K562 (cell line): Measurements from ENCODE around the gene TRAF7. TPM values are rescaled to one million over a fixed set of nuclear protein-coding genes. Genes with fewer than 3 reads are reported as not detected.

Source experiments
- ATF7 ChIP-seq: fragments of 450-650 bp; IDR thresholded peaks from 2 replicates; pipeline ENCODE4 v1.7.1; 2014; ENCODE audit warnings: mild to moderate bottlenecking, moderate library complexity
- NCOR1 ChIP-seq: fragments of 450-650 bp; IDR thresholded peaks from 2 replicates; pipeline ENCODE4 v1.6.1; 2016; ENCODE audit warnings: mild to moderate bottlenecking, moderate library complexity
- POLR2AphosphoS5 ChIP-seq: IDR thresholded peaks from 2 replicates; pipeline ENCODE4 v1.6.1; 2011; ENCODE audit warnings: mild to moderate bottlenecking, low read depth, low read length, moderate library complexity; ENCODE audit not compliant: control insufficient read depth, insufficient read depth
- RBM22 ChIP-seq: fragments of 200-400 bp; formaldehyde crosslinking; IDR thresholded peaks from 2 replicates; pipeline ENCODE4 v1.6.1; 2018; ENCODE audit warnings: low read length, low read depth; ENCODE audit not compliant: poor library complexity, severe bottlenecking
- TBP ChIP-seq: optimal IDR thresholded peaks from 2 replicates; pipeline ENCODE3; 2011; ENCODE audit warnings: low read depth, low read length, improper control_type of control experiment
- ZNF124 ChIP-seq: sonication (generic); formaldehyde crosslinking; IDR thresholded peaks from 2 replicates; pipeline ENCODE4 v1.8.1; 2022; ENCODE audit warnings: missing genetic modification reagents
- ZNF175 ChIP-seq: fragments of 200-800 bp; sonication (Bioruptor generic); IDR thresholded peaks from 2 replicates; pipeline ENCODE4 v1.6.1; 2016; ENCODE audit warnings: low read depth, mild to moderate bottlenecking, missing genetic modification characterization, missing compliant biosample characterization
- ZNF384 ChIP-seq: IDR thresholded peaks from 2 replicates; pipeline ENCODE4 v1.6.1; 2012; ENCODE audit warnings: low read depth, low read length, improper control_type of control experiment
- ZNF589 ChIP-seq: fragments of 200-800 bp; sonication (Bioruptor generic); IDR thresholded peaks from 2 replicates; pipeline ENCODE4 v1.6.1; 2016; ENCODE audit warnings: low read depth, missing genetic modification characterization, missing compliant biosample characterization
- ZNF780A ChIP-seq: fragments of 250-450 bp; sonication (Bioruptor Pico); IDR thresholded peaks from 2 replicates; pipeline ENCODE4 v1.5.0; 2021; ENCODE audit warnings: mild to moderate bottlenecking
- ZNF785 ChIP-seq: fragments of 250-450 bp; sonication (Bioruptor Pico); IDR thresholded peaks from 2 replicates; pipeline ENCODE4 v1.4.0; 2020; ENCODE audit warnings: mild to moderate bottlenecking
- polyA plus RNA-seq, 8 experiments: library from polyadenylated mRNA; depleted of rRNA in 4 of 8; stranded (reverse) in 5 of 8; unstranded in 3 of 8; fragments of >200 nt; fragmentation: Nextera tagmentation in 2 of 8; fragmentation: Illumina TruSeq in 1 of 8; extraction: Ambion mirVana in 2 of 8; extraction: Trizol in 1 of 8; gene quantifications; 2 replicates each; pipeline versions ENCODE4 v1.2.1 to v1.2.3, GENCODE V29; 2011 to 2014; ENCODE audit warnings: inconsistent platforms in 1 of 8, missing spikeins in 1 of 8
- total RNA-seq, 7 experiments: library from RNA; depleted of rRNA in 6 of 7; stranded (reverse); fragments of >200 nt in 6 of 7; fragmentation: Illumina TruSeq in 2 of 7; extraction: Trizol in 2 of 7; gene quantifications; 2 replicates each; pipeline versions ENCODE4 v1.2.1 to v1.2.3, GENCODE V29; 2011 to 2021; ENCODE audit warnings: low replicate concordance in 1 of 7
- TF ChIP-seq, protein P1 (sequence below): fragments of 450-650 bp; IDR thresholded peaks from 2 replicates; pipeline ENCODE4 v1.6.1; 2016; ENCODE audit warnings: antibody characterized with exemption
- TF ChIP-seq, protein P2 (sequence below), 2 experiments: fragments of 450-650 bp in 1 of 2; sonication (generic) in 1 of 2; formaldehyde crosslinking in 1 of 2; IDR thresholded peaks in 1 of 2; conservative IDR thresholded peaks in 1 of 2; 2 replicates each; pipeline versions ENCODE4 v1.6.1 to v1.8.1; 2016 to 2023; ENCODE audit warnings: mild to moderate bottlenecking in 2 of 2, moderate library complexity in 2 of 2, inconsistent platforms in 1 of 2, missing genetic modification reagents in 1 of 2
- TF ChIP-seq, protein P3 (sequence below), 3 experiments: fragments of 200-800 bp in 1 of 3; fragments of 250-450 bp in 1 of 3; fragments of 450-650 bp in 1 of 3; sonication (Bioruptor Pico) in 1 of 3; sonication (Bioruptor generic) in 1 of 3; formaldehyde crosslinking in 1 of 3; IDR thresholded peaks; 2 replicates each; pipeline versions ENCODE4 v1.6.1 to v1.8.0; 2016 to 2022; ENCODE audit warnings: mild to moderate bottlenecking in 2 of 3, missing genetic modification characterization in 2 of 3, missing compliant biosample characterization in 1 of 3, moderate library complexity in 1 of 3
- TF ChIP-seq, protein P4 (sequence below): sonication (generic); formaldehyde crosslinking; IDR thresholded peaks from 2 replicates; pipeline ENCODE4 v1.8.1; 2023; ENCODE audit warnings: missing genetic modification reagents, mild to moderate bottlenecking, borderline replicate concordance

The TRAF7 gene
- total and polyA plus RNA-seq, 9 of the 15 experiments (the other 6 are each of a cell fraction or from before 2014, with no cell fraction given) = 1.1 to 113 (median 41.6) TPM

DNA sequence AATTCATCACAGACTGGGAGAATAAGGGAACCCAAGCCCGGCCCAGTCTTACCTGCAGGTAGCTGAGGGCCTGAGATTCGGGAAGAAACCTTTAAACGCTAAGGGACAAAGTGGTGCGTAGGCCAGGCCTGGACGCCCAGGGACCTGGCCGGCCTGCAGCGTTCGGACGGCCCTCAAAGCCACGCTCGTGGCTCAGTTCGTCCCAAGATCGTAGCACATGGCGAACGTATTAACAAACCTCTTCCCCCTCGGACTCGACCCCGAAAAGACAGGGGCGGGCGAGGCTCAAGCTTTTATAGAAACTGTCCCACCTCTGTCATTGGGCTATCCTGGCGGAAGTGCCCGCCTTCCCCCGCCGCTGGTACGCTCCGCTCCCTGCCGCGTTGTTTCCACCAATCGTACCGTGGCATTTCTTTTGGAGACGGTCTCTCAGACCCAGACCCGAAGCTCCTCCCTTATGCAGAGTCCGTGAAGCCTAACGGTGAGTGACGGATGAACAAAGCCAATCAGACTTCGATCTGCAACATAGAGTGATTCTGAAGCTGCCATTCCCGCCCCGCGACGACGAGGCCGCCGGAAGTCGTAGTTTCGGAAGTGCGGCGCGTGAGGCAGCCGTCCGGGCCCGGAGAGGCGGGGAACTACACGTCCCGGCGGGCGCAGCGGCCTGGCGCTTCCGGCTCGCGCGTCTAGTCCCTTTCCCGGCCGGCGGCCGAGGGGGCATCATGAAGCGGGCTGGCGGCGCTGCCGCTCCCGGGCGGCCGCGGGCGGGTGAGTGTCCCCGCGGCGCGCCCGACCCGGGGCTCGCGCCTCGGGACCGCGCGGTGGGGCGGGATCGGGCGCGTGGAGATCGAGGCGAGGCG is at the start of gene TRAF7 (continued):
- TF ChIP-seq, protein P1, sequence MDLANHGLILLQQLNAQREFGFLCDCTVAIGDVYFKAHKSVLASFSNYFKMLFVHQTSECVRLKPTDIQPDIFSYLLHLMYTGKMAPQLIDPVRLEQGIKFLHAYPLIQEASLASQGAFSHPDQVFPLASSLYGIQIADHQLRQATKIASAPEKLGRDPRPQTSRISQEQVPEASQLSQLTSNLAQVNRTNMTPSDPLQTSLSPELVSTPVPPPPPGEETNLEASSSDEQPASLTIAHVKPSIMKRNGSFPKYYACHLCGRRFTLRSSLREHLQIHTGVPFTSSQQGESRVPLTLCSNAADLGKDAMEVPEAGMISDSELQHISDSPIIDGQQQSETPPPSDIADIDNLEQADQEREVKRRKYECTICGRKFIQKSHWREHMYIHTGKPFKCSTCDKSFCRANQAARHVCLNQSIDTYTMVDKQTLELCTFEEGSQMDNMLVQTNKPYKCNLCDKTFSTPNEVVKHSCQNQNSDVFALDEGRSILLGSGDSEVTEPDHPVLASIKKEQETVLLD = no peak
- TF ChIP-seq POLR2AphosphoS5 (peak; percentile 100), NCOR1 (no peak), ZNF124 (no peak), ZNF175 (CRISPR knock-in tag) (peak; percentile 89), ATF7 (peak; percentile 87), TBP (no peak), ZNF780A (CRISPR knock-in tag) (no peak), ZNF589 (CRISPR knock-in tag) (0 out of 2 replicates have a peak, but pooled peaks have one; percentile 63), RBM22 (peak; percentile 93), ZNF785 (no peak), ZNF384 (no peak)
- TF ChIP-seq, protein P2, sequence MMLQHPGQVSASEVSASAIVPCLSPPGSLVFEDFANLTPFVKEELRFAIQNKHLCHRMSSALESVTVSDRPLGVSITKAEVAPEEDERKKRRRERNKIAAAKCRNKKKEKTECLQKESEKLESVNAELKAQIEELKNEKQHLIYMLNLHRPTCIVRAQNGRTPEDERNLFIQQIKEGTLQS (IDR thresholded peaks at IDR 0.05) = no peak
- TF ChIP-seq, protein P2 (CRISPR knock-in tag; conservative IDR thresholded peaks at IDR 0.05) = no peak; the same call in 1 of the 2 replicates
- TF ChIP-seq, protein P3, sequence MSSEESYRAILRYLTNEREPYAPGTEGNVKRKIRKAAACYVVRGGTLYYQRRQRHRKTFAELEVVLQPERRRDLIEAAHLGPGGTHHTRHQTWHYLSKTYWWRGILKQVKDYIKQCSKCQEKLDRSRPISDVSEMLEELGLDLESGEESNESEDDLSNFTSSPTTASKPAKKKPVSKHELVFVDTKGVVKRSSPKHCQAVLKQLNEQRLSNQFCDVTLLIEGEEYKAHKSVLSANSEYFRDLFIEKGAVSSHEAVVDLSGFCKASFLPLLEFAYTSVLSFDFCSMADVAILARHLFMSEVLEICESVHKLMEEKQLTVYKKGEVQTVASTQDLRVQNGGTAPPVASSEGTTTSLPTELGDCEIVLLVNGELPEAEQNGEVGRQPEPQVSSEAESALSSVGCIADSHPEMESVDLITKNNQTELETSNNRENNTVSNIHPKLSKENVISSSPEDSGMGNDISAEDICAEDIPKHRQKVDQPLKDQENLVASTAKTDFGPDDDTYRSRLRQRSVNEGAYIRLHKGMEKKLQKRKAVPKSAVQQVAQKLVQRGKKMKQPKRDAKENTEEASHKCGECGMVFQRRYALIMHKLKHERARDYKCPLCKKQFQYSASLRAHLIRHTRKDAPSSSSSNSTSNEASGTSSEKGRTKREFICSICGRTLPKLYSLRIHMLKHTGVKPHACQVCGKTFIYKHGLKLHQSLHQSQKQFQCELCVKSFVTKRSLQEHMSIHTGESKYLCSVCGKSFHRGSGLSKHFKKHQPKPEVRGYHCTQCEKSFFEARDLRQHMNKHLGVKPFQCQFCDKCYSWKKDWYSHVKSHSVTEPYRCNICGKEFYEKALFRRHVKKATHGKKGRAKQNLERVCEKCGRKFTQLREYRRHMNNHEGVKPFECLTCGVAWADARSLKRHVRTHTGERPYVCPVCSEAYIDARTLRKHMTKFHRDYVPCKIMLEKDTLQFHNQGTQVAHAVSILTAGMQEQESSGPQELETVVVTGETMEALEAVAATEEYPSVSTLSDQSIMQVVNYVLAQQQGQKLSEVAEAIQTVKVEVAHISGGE (CRISPR knock-in tag; IDR thresholded peaks at IDR 0.05) = peak; percentile 26 to 93 (median 43); a peak in 4 of 6 replicates
- TF ChIP-seq, protein P4, sequence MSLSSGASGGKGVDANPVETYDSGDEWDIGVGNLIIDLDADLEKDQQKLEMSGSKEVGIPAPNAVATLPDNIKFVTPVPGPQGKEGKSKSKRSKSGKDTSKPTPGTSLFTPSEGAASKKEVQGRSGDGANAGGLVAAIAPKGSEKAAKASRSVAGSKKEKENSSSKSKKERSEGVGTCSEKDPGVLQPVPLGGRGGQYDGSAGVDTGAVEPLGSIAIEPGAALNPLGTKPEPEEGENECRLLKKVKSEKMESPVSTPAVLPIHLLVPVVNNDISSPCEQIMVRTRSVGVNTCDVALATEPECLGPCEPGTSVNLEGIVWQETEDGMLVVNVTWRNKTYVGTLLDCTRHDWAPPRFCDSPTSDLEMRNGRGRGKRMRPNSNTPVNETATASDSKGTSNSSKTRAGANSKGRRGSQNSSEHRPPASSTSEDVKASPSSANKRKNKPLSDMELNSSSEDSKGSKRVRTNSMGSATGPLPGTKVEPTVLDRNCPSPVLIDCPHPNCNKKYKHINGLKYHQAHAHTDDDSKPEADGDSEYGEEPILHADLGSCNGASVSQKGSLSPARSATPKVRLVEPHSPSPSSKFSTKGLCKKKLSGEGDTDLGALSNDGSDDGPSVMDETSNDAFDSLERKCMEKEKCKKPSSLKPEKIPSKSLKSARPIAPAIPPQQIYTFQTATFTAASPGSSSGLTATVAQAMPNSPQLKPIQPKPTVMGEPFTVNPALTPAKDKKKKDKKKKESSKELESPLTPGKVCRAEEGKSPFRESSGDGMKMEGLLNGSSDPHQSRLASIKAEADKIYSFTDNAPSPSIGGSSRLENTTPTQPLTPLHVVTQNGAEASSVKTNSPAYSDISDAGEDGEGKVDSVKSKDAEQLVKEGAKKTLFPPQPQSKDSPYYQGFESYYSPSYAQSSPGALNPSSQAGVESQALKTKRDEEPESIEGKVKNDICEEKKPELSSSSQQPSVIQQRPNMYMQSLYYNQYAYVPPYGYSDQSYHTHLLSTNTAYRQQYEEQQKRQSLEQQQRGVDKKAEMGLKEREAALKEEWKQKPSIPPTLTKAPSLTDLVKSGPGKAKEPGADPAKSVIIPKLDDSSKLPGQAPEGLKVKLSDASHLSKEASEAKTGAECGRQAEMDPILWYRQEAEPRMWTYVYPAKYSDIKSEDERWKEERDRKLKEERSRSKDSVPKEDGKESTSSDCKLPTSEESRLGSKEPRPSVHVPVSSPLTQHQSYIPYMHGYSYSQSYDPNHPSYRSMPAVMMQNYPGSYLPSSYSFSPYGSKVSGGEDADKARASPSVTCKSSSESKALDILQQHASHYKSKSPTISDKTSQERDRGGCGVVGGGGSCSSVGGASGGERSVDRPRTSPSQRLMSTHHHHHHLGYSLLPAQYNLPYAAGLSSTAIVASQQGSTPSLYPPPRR (CRISPR knock-in tag) = no peak
